Measurements from ENCODE around the gene ZBTB26. TPM values are rescaled to one million over a fixed set of nuclear protein-coding genes. Genes with fewer than 3 reads are reported as not detected.

ZBTB26 gene
- polyA plus RNA-seq (ENCODE audit: insufficient read length in 4 of 4): 10 to 100 TPM; 18.2 to 23.8 (median 22.6) TPM

- peak; percentile 86 to 91 (median 88) for DNase-seq (ENCODE audit: low read depth in 4 of 4, low spot score in 3 of 4)
Observed at GRCh38 chr9:122931226-122932121, at the start of gene ZBTB26. Gene ZBTB26, minus strand, starts transcription at chr9:122931512. Its CDS starts 11,578 bp downstream, at chr9:122919934.

- no peak for DNase-seq (ENCODE audit: low read depth in 4 of 4, low spot score in 3 of 4)
Observed at GRCh38 chr9:122978601-122979000, 47.3 kb upstream of the ZBTB26 start.

- DNase-seq (ENCODE audit: low read depth in 4 of 4, low spot score in 3 of 4): no peak
Observed at GRCh38 chr9:122975196-122975595, 43.9 kb upstream of the ZBTB26 start.

- DNase-seq (ENCODE audit: low read depth in 4 of 4, low spot score in 3 of 4): no peak
Observed at GRCh38 chr9:122961139-122961538, 29.8 kb upstream of the ZBTB26 start.

DNA sequence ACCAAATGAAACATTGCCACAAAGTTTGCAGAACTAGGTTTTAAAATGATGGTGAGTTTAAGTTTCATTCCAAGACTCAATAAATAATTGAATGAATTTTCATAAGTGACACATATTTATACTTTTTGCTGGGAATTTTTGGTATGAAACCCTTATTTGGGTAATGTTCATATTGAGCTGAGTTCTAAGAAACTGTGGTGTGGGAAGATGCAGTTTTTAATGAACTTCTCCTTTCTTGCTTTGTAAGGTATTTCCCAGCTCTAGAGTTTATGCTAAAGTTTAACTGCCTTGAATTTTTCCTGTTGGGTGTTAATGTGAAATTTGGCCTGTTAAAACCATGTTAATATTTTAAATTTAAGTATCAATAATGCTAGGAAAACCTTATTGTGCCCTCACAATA, 24.6 kb upstream of the ZBTB26 start:
- no peak for DNase-seq (ENCODE audit: low read depth in 4 of 4, low spot score in 3 of 4)

DNA sequence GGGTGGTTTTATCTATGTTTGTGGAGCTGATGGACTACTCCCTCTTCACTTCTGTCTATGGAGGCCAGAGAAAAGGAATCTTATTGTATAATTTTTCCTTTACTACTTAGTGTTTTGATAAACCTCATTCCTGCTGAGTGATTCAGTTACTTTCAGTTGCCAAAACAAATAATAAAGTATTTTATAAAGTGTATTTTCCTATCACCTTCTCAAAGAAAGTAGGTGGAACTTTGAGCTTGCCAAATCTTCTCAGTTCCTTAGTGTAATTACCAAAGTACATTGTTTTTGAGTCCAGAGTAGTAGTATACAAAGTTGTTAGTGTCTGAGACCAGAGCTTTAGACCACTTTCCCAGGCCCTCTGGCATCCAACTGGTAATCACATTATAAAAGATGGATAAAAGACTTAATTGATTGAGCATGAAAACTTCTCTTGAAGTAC, 23.0 kb upstream of the ZBTB26 start:
- no peak for DNase-seq (ENCODE audit: low read depth in 4 of 4, low spot score in 3 of 4)

- no peak for DNase-seq (ENCODE audit: low read depth in 4 of 4, low spot score in 3 of 4)
Observed at GRCh38 chr9:122951056-122951455, 19.7 kb upstream of the ZBTB26 start.

DNA sequence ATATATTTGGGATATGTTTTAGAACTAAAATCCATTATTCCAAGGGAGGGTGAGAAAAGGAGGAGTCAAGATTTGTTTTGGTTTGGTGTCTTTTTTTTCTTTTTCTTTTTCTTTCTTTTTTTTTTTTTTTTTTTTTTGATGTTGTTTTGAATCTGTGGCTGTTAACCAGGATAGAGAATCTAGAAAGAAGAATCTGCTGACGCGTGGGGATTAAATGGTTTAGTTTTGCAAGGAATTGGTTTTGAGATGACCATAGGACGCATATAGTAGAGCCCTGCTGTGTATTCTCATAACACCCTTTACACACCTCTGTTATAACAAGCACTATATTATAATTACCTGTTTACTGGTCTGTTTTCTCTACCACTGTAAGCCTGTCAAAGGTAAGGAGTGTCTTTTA, 19.0 kb upstream of the ZBTB26 start:
- no peak for DNase-seq (ENCODE audit: low read depth in 4 of 4, low spot score in 3 of 4)

DNA sequence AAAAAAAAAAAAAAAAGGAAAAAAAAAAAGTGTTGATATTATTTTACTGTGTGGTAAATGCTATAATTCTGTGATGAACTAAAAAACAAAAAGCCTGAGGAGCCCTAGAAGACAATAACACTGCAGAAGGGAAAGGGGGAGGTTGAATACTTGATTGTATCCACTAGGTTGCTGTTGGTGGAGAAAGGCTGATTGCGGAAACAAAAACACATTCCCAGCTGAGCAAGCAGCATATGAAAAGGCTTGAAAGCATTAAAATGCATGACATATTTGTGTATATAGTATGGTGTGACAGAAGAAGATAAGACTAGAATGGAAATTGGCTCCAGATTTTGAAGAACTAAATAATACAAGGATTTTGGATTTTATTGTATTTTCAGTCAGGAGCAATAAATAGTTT, 18.4 kb upstream of the ZBTB26 start:
- DNase-seq (ENCODE audit: low read depth in 4 of 4, low spot score in 3 of 4): no peak

GRCh38 chr9:122948313-122948712, 17.0 kb upstream of the ZBTB26 start:
- DNase-seq (ENCODE audit: low read depth in 4 of 4, low spot score in 3 of 4): no peak

DNA sequence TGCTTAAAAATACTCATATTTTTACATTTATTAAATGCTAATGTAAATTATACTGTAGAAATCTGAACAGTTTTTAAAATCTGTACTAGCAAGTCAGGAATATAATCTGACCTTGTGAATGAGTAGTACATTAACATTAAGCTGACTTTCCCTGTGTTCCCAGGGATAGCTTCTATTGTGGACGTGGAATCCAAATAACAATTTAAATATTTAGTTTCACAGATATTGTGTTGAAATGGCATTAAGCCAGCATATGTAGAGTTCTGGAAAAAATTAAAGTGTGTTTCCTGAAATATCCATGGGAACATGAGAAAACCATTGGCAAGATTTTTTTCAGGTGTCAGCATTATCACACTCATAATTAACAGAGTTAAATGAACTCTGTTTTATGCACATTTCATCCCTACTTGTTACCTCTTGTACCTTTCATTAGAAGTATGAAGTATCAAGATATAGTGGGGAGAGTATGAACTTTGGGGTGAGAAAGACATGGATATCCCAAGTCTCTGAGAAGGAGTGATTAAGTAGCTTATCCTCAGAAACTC, 15.2 kb upstream of the ZBTB26 start:
- no peak for DNase-seq (ENCODE audit: low read depth in 4 of 4, low spot score in 3 of 4)

GRCh38 chr9:122944960-122945888, 13.9 kb upstream of the ZBTB26 start:
- DNase-seq (ENCODE audit: low read depth in 4 of 4, low spot score in 3 of 4): no peak

- no peak for DNase-seq (ENCODE audit: low read depth in 4 of 4, low spot score in 3 of 4)
Observed at GRCh38 chr9:122941582-122942234, 10.4 kb upstream of the ZBTB26 start.

- peak; percentile 93 to 98 (median 97) for DNase-seq (ENCODE audit: low read depth in 4 of 4, low spot score in 3 of 4)
Observed at GRCh38 chr9:122940749-122941581, 9.7 kb upstream of the ZBTB26 start, which contains the start of gene RABGAP1. Gene RABGAP1, plus strand, starts transcription at chr9:122941020. Its CDS starts 16,040 bp downstream, at chr9:122957060.

- DNase-seq (ENCODE audit: low read depth in 4 of 4, low spot score in 3 of 4): no peak
Observed at GRCh38 chr9:122940454-122940748, 9.1 kb upstream of the ZBTB26 start.

DNA sequence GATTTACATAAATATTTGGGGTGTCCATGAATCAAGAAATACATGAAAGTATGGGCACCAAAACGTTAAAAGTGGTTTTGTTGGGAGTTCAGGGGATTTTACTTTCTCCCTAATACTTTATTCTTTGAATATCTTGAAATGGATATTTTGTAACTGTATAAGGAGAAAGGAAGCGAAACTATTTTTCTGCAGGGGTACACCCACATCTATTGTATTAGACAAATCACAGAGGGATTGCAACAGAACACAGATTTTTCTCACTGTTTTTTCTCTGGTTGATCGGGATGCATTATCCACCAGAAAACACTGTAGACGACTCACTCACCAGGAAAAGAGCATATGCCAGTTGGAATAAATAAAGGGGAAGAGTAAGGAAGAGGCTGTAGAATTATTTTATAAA, 8.3 kb upstream of the ZBTB26 start:
- no peak for DNase-seq (ENCODE audit: low read depth in 4 of 4, low spot score in 3 of 4)

- no peak for DNase-seq (ENCODE audit: low read depth in 4 of 4, low spot score in 3 of 4)
Observed at GRCh38 chr9:122936883-122937282, 5.6 kb upstream of the ZBTB26 start.

GRCh38 chr9:122936464-122936863, 5.2 kb upstream of the ZBTB26 start:
- no peak for DNase-seq (ENCODE audit: low read depth in 4 of 4, low spot score in 3 of 4)

DNA sequence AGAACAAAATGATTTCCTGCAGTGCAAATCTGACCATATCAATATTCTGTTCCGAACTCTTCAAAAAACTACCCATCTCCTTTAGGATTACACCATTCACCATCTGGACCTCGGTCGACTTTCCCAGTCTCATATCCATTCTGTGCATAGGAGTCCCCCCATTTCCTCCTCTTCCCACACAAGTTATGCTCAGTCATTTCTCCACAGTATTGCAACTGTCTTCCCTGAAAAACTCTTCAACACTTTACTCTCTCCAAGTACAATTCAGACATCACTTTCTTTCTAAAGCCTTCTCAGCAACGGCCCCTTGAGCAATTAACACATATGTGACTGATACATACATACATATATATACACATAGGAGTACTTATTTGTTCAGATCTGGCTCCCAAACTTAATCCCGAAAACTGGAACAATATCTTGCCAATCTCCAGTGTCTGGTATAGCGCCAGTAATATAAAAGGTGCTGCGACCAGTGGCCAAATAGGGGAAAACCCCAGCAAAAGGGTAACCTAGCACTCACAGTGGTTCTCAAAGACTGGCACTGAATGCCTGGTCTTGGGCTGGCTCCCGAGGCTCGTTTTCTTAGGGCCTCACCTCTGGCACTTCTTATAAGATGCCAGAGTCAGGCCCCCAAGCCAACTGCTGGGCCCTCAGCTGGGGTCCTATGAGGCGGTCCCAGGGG, 629 bp downstream of the ZBTB26 start:
- no peak for DNase-seq (ENCODE audit: low read depth in 4 of 4, low spot score in 3 of 4)

All from right renal pelvis (tissue), 4 donors.